Keratinocyte (primary cell): ENCODE measurements around the gene FADS3. TPM values are rescaled to one million over a fixed set of nuclear protein-coding genes. Genes with fewer than 3 reads are reported as not detected.
A peak's percentile ranks its signal among the peaks of the same experiment; 100 is the strongest.

Experiments
- DNase-seq: peaks from one replicate; pipeline ENCODE4 v3.0.0-alpha.2; 2011; ENCODE audit warnings: low read depth, missing footprints, low spot score
- FAIRE-seq: peaks from 2 replicates; lab custom pipeline; 2011; peaks lifted over from hg19 to GRCh38; lab: Jason Lieb, UNC
- H2AFZ ChIP-seq: 2 replicates; pipeline ENCODE4 v1.6.0; 2012; ENCODE audit warnings: low read length, control low read depth, inconsistent platforms; ENCODE audit not compliant: control insufficient read depth
- H3K27ac ChIP-seq: 2 replicates; pipeline ENCODE4 v1.5.1; 2011; ENCODE audit warnings: low read length; ENCODE audit not compliant: control insufficient read depth, insufficient read depth
- H3K27me3 ChIP-seq: 3 replicates; pipeline ENCODE4 v1.6.0; 2011; ENCODE audit warnings: low read length; ENCODE audit not compliant: control insufficient read depth, insufficient read depth; ENCODE audit errors: extremely low read depth
- H3K36me3 ChIP-seq, 2 experiments: 2 replicates in 1 of 2; 3 replicates in 1 of 2; pipeline ENCODE4 v1.5.1; 2011; ENCODE audit warnings: low read length in 2 of 2, mild to moderate bottlenecking in 1 of 2; ENCODE audit not compliant: control insufficient read depth in 2 of 2, insufficient read depth in 2 of 2; ENCODE audit errors: extremely low read depth in 1 of 2
- H3K4me1 ChIP-seq: 3 replicates; pipeline ENCODE4 v1.5.1; 2011; ENCODE audit warnings: low read length; ENCODE audit not compliant: control insufficient read depth, insufficient read depth; ENCODE audit errors: extremely low read depth
- H3K4me2 ChIP-seq: 3 replicates; pipeline ENCODE4 v1.6.0; 2011; ENCODE audit warnings: low read depth, low read length; ENCODE audit not compliant: control insufficient read depth, insufficient read depth; ENCODE audit errors: extremely low read depth
- H3K4me3 ChIP-seq, 3 experiments: fragments of 200-600 bp in 1 of 3; sonication (generic) in 1 of 3; 2 replicates in 2 of 3; 3 replicates in 1 of 3; pipeline ENCODE4 v1.5.1; 2011 to 2016; ENCODE audit warnings: low read length in 3 of 3, mild to moderate bottlenecking in 3 of 3, control low read depth in 2 of 3, inconsistent platforms in 1 of 3, low read depth in 1 of 3, mixed read lengths in 1 of 3, mixed run types in 1 of 3, moderate library complexity in 1 of 3; ENCODE audit not compliant: control insufficient read depth in 2 of 3, insufficient read depth in 2 of 3; ENCODE audit errors: extremely low read depth in 1 of 3
- H3K79me2 ChIP-seq: 2 replicates; pipeline ENCODE4 v1.6.0; 2012; ENCODE audit warnings: low read length; ENCODE audit not compliant: control insufficient read depth, insufficient read depth
- H3K9ac ChIP-seq: 3 replicates; pipeline ENCODE4 v1.6.0; 2011; ENCODE audit warnings: low read length; ENCODE audit not compliant: control insufficient read depth, insufficient read depth; ENCODE audit errors: extremely low read depth
- H3K9me1 ChIP-seq: 3 replicates; pipeline ENCODE4 v1.6.0; 2011; ENCODE audit warnings: low read length; ENCODE audit not compliant: control insufficient read depth, insufficient read depth; ENCODE audit errors: extremely low read depth
- H3K9me3 ChIP-seq: 2 replicates; pipeline ENCODE4 v1.5.1; 2012; ENCODE audit warnings: low read depth, low read length; ENCODE audit not compliant: control insufficient read depth
- H4K20me1 ChIP-seq: 3 replicates; pipeline ENCODE4 v1.6.0; 2011; ENCODE audit warnings: low read length; ENCODE audit not compliant: control insufficient read depth, insufficient read depth; ENCODE audit errors: extremely low read depth
- EZH2 ChIP-seq: IDR thresholded peaks from one replicate; pipeline ENCODE4 v1.6.1; 2012; ENCODE audit warnings: inconsistent platforms, mild to moderate bottlenecking, low read length, moderate library complexity
- dilution Hi-C: fragments of 300-500 bp; cut with MboI; formaldehyde crosslinking; loops from one replicate; pipeline ENCODE4 v1.7.0; 2020; ENCODE audit warnings: low sequenced_read_pairs; ENCODE audit not compliant: extremely low pct_ligation_motif_present
- polyA plus RNA-seq, 5 experiments: library from polyadenylated mRNA; depleted of rRNA in 3 of 5; stranded (reverse) in 3 of 5; stranded (forward) in 1 of 5; unstranded in 1 of 5; fragments of >200 nt; gene quantifications; 1 replicate in 1 of 5; 2 replicates in 3 of 5; 3 replicates in 1 of 5; pipeline versions ENCODE4 v1.2.1 to v1.2.3, GENCODE V29; 2011 to 2012; ENCODE audit warnings: missing spikeins in 2 of 5, low read depth in 1 of 5, low replicate concordance in 1 of 5
- small RNA-seq, 3 experiments: library from RNA; depleted of rRNA; stranded (forward); fragments of <200 nt; gene quantifications; one replicate each; pipeline ENCODE3, GENCODE V24; 2012; ENCODE audit warnings: low read depth in 3 of 3, low replicate concordance in 1 of 3; ENCODE audit not compliant: insufficient read length in 3 of 3
- TF ChIP-seq, protein P1 (sequence below), 3 experiments: IDR thresholded peaks in 1 of 3; conservative IDR thresholded peaks in 1 of 3; optimal IDR thresholded peaks in 1 of 3; 2 replicates in 2 of 3; 3 replicates in 1 of 3; pipeline versions ENCODE3 to v1.5.1; 2011; ENCODE audit warnings: low read length in 3 of 3, mild to moderate bottlenecking in 3 of 3, moderate library complexity in 2 of 3, control low read depth in 1 of 3, inconsistent platforms in 1 of 3; ENCODE audit not compliant: insufficient read depth in 2 of 3; ENCODE audit errors: extremely low read depth in 1 of 3

The FADS3 gene
- polyA plus RNA-seq, 1 donor (not counting 4 experiments of a cell fraction or from before 2014, with no cell fraction given), result 33.9 TPM

DNA sequence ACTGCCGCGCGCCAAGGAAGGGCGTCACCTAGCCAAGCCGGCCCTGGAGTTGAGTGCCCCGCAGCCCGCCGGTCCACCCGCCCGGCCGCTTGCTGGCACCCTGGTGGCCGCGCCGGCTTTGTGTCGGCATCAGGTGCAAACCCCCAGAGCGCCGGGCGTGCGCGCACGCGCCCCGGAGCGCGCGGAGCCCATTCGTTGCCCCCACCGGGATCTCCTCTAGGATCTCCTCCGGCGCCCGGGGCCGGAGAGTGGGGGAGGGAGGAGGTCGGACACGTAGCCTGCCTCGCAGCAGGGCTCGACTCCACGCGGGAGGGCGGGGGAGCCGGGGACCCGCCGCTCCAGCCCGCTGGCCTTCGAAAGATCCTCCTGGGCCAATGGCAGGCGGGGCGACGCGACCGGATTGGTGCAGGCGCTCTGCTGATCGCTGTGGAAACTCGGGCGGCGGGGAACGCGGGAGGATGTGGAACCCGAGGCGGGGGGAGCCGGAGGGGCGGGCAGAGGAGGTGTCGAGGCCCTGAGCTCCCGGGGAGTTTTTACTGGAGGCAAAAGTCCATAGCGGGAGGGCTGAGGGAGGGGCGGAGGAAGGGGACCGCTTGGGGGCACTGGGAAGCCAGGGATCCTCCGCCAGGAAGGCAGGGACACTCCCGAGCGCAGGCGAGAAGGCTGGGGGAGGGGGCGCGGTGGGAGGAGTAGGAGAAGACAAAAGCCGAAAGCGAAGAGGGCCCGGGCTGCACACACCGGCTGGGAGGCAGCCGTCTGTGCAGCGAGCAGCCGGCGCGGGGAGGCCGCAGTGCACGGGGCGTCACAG lies 63.6 kb downstream of the FADS3 start, which contains the start of gene FADS2:
Gene FADS2, plus strand, starts transcription at position 730 of the 808 bp plus-strand sequence. CDS start 91 bp downstream, outside the sequence.
- Histone ChIP-seq H3K9ac (peak within 1 kb of the TSS; percentile 69), H3K27me3 (no peaks in the 10 kb centered on the region), H3K9me1 (no peaks in the 10 kb centered on the region), H3K36me3 (peaks cover 3 to 5% of the 10 kb centered on the region in 2 experiments), H2AFZ (peak within 1 kb of the TSS; percentile 58), H4K20me1 (peaks cover 4% of the 10 kb centered on the region), H3K4me2 (peak within 1 kb of the TSS; percentile 76), H3K27ac (peak within 1 kb of the TSS; percentile 36), H3K4me3 (peak within 1 kb of the TSS; percentile 59 to 82 (median 81)), H3K79me2 (peaks cover 44% of the 10 kb centered on the region), H3K9me3 (no peaks in the 10 kb centered on the region), H3K4me1 (peaks cover 25% of the 10 kb centered on the region)
- dilution Hi-C loops, result no loop called here
- no peak for TF ChIP-seq EZH2
- TF ChIP-seq, protein P1, sequence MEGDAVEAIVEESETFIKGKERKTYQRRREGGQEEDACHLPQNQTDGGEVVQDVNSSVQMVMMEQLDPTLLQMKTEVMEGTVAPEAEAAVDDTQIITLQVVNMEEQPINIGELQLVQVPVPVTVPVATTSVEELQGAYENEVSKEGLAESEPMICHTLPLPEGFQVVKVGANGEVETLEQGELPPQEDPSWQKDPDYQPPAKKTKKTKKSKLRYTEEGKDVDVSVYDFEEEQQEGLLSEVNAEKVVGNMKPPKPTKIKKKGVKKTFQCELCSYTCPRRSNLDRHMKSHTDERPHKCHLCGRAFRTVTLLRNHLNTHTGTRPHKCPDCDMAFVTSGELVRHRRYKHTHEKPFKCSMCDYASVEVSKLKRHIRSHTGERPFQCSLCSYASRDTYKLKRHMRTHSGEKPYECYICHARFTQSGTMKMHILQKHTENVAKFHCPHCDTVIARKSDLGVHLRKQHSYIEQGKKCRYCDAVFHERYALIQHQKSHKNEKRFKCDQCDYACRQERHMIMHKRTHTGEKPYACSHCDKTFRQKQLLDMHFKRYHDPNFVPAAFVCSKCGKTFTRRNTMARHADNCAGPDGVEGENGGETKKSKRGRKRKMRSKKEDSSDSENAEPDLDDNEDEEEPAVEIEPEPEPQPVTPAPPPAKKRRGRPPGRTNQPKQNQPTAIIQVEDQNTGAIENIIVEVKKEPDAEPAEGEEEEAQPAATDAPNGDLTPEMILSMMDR (optimal IDR thresholded peaks at IDR 0.05 in 1 of 3, IDR thresholded peaks at IDR 0.05 in 1 of 3, conservative IDR thresholded peaks at IDR 0.05 in 1 of 3; ENCODE audit: extremely low read depth in 1 of 3, insufficient read depth in 2 of 3, low read length in 3 of 3), result peak in 1 of 3 experiments; percentile 17
- no peak for DNase-seq
- no peak for FAIRE-seq

GRCh38 chr11:61826930-61827570 lies 64.3 kb downstream of the FADS3 start:
- Histone ChIP-seq H3K79me2 (peaks cover 37% of the 10 kb centered on the region), H4K20me1 (no peaks in the 10 kb centered on the region), H3K4me3 (peak overlapping the region; percentile 59 to 82 (median 81)), H3K9me1 (no peaks in the 10 kb centered on the region), H3K4me1 (peaks cover 25% of the 10 kb centered on the region), H2AFZ (no peak overlapping the region), H3K4me2 (peak overlapping the region; percentile 68), H3K27ac (no peak overlapping the region), H3K27me3 (no peaks in the 10 kb centered on the region), H3K9me3 (no peaks in the 10 kb centered on the region), H3K36me3 (peaks cover 2 to 4% of the 10 kb centered on the region in 2 experiments), H3K9ac (peak overlapping the region; percentile 69)
- DNase-seq (no peak), FAIRE-seq (no peak)
- TF ChIP-seq EZH2, result no peak
- TF ChIP-seq, protein P1 (optimal IDR thresholded peaks at IDR 0.05 in 1 of 3, IDR thresholded peaks at IDR 0.05 in 1 of 3, conservative IDR thresholded peaks at IDR 0.05 in 1 of 3; ENCODE audit: extremely low read depth in 1 of 3, insufficient read depth in 2 of 3, low read length in 3 of 3), result no peak
- dilution Hi-C loops, result no loop called here

Small RNA genes within 50 kb of the gene (small RNA-seq; reads per million reads assigned to genes)
- 0 reads per million in 3 experiments for gene MIR6746
- 0 reads per million in 3 experiments for gene RNU6-1243P

Other genes with a start within 250 kb of the FADS3 start
- gene DAGLA, start 211.2 kb downstream of the FADS3 start, polyA plus RNA-seq, result 0.03 to 0.08 TPM (median 0.04 TPM) in 3 replicates
- 0.14 to 0.24 TPM (median 0.24 TPM) in 3 replicates for gene MYRF, start 138.9 kb downstream of the FADS3 start, polyA plus RNA-seq
- 188 to 324 TPM (median 249 TPM) in 3 replicates for gene TMEM258, start 98.9 kb downstream of the FADS3 start, polyA plus RNA-seq
- 10.0 to 26.7 TPM (median 25.8 TPM) in 3 replicates for gene FEN1, start 98.6 kb downstream of the FADS3 start, polyA plus RNA-seq
- 19.0 to 34.0 TPM (median 32.0 TPM) in 3 replicates for gene FADS1, start 74.5 kb downstream of the FADS3 start, polyA plus RNA-seq
- gene FADS2, start 63.2 kb downstream of the FADS3 start, polyA plus RNA-seq, result 175 to 319 TPM (median 196 TPM) in 3 replicates
- gene RAB3IL1, start 26.0 kb upstream of the FADS3 start, polyA plus RNA-seq, result 0.31 to 0.66 TPM (median 0.32 TPM) in 3 replicates
- gene BEST1, start 58.8 kb upstream of the FADS3 start, polyA plus RNA-seq, result 0.02 to 0.28 TPM (median 0.13 TPM) in 3 replicates
- 1,058 to 1,956 TPM (median 1,726 TPM) in 3 replicates for gene FTH1, start 76.1 kb upstream of the FADS3 start, polyA plus RNA-seq
- gene INCENP, start 232.5 kb upstream of the FADS3 start, polyA plus RNA-seq, result 8.0 to 19.6 TPM (median 12.7 TPM) in 3 replicates